K562 (cell line): ENCODE data around the gene CDC42BPB.

Experiments used
- ATF3 ChIP-seq, 2 experiments: fragments of 450-650 bp in 1 of 2; sonication (generic) in 1 of 2; formaldehyde crosslinking in 1 of 2; IDR thresholded peaks in 1 of 2; conservative IDR thresholded peaks in 1 of 2; 2 replicates each; pipeline versions ENCODE4 v1.6.1 to v1.8.1; 2016 to 2023; ENCODE audit warnings: mild to moderate bottlenecking in 2 of 2, moderate library complexity in 2 of 2, inconsistent platforms in 1 of 2, missing genetic modification reagents in 1 of 2
- BRF1 ChIP-seq: IDR thresholded peaks from 3 replicates; pipeline ENCODE4 v1.6.1; 2011; ENCODE audit warnings: borderline replicate concordance, mild to moderate bottlenecking; ENCODE audit not compliant: insufficient read length; ENCODE audit errors: extremely low read depth
- CC2D1A ChIP-seq: fragments of 450-650 bp; IDR thresholded peaks from 2 replicates; pipeline ENCODE4 v1.6.1; 2017; ENCODE audit warnings: mild to moderate bottlenecking
- CEBPB ChIP-seq: fragments of 450-650 bp; IDR thresholded peaks from 2 replicates; pipeline ENCODE4 v1.6.1; 2016; ENCODE audit warnings: missing genetic modification characterization, missing compliant biosample characterization
- DPF2 ChIP-seq: fragments of 450-650 bp; IDR thresholded peaks from 2 replicates; pipeline ENCODE4 v1.6.1; 2016
- GABPA ChIP-seq: fragments of 200-800 bp; sonication (Bioruptor generic); conservative IDR thresholded peaks from 2 replicates; pipeline ENCODE4 v1.6.1; 2016; ENCODE audit warnings: low read depth, missing genetic modification characterization, missing compliant biosample characterization
- NCOA4 ChIP-seq: fragments of 450-650 bp; IDR thresholded peaks from 2 replicates; pipeline ENCODE4 v1.6.1; 2018; ENCODE audit warnings: mild to moderate bottlenecking; ENCODE audit not compliant: partially characterized antibody
- SIN3A ChIP-seq, 2 experiments: fragments of 150-350 bp in 1 of 2; IDR thresholded peaks; 2 replicates each; pipeline ENCODE4 v1.6.1; 2011 to 2016; ENCODE audit warnings: borderline replicate concordance in 2 of 2, low read depth in 2 of 2, low read length in 2 of 2, mild to moderate bottlenecking in 2 of 2, moderate library complexity in 2 of 2; ENCODE audit not compliant: control insufficient read depth in 1 of 2
- SMC3 ChIP-seq: conservative IDR thresholded peaks from 2 replicates; pipeline ENCODE4 v1.6.1; 2011; ENCODE audit warnings: low read depth, low read length, improper control_type of control experiment; ENCODE audit not compliant: insufficient read depth
- ZNF274 ChIP-seq: IDR thresholded peaks from 2 replicates; pipeline ENCODE4 v1.6.1; 2011; ENCODE audit warnings: low read depth, mild to moderate bottlenecking, low read length, moderate library complexity, borderline replicate concordance

- no peak for TF ChIP-seq DPF2
- TF ChIP-seq BRF1 = no peak
- no peak for TF ChIP-seq NCOA4
- TF ChIP-seq SIN3A (IDR thresholded peaks at IDR 0.05; ENCODE audit: borderline replicate concordance in 2 of 2, control insufficient read depth in 1 of 2, low read depth in 2 of 2, low read length in 2 of 2) = no peak
- no peak for TF ChIP-seq GABPA (tag)
- TF ChIP-seq ZNF274 = no peak
- no peak for TF ChIP-seq SMC3
- TF ChIP-seq CC2D1A = no peak
- no peak for TF ChIP-seq CEBPB (tag)
- no peak for TF ChIP-seq ATF3 (IDR thresholded peaks at IDR 0.05)
- TF ChIP-seq ATF3 (CRISPR knock-in tag; conservative IDR thresholded peaks at IDR 0.05) = no peak
Observed at GRCh38 chr14:102883554-102883953, 173.8 kb downstream of the CDC42BPB start.
